CD4-positive, alpha-beta T cell treated with Interleukin-17A for 4 hours (primary cell): ENCODE results near the gene UQCRQ.
A peak's percentile ranks its signal among the peaks of the same experiment; 100 is the strongest.

Experiments
- DNase-seq: peaks from one replicate; pipeline ENCODE4 v3.0.0-alpha.2; 2020; ENCODE audit warnings: mixed read lengths

UQCRQ gene

DNA sequence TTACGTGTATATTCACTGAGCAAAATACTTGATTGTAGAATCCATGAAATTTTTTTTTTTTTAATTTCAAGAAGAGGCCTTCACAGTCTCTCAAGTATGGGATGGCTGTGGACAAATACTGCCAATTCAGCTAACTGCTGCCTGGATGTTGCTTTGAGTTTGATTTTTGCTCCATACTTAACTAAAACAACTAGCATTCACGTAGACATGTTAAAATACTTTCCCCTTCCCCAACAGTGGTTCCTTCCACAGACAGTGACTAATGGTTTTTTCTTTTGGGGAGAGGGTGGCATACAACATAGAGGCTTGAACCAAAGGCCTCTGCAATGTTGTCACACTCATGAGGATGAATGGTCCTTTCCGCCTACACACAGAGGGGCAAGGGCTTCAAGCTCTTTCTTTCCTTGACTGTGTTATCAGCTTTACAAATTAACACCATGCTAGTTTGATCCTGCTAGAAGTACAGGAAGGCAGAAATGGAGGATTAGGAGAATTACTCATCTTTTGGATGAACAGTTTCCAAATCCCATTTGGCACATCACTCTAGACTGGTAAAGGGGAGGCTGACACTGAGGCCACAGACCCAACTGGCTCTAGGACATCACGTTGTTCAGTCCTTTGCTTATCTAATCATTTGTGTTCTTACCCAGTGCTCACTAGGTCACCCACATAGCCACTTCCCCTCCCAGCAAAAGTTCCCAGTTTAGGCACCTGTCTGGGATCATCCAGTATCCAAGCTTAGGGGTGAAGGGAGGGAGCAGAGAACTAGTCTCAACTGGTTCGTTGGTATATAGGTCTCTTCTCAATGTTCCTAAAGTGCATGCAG, 5.2 kb downstream of the UQCRQ start:
- no peak for DNase-seq

DNA sequence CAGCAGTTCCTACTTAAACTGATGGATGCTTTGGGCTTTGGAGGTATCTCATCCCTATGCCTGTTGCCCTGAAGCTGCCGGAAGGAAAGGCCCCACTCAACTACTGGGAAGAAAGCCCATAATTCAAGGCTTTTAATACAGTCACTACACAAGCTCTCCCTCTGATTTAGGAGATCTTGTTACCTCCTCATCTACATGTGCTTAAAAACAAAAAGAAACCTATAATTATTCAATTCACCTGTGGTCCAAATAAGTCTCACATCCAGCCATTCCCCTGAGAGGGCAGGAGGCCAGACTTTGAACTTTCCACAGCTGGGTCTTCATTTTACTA, 6.3 kb downstream of the UQCRQ start:
- DNase-seq = no peak

DNA sequence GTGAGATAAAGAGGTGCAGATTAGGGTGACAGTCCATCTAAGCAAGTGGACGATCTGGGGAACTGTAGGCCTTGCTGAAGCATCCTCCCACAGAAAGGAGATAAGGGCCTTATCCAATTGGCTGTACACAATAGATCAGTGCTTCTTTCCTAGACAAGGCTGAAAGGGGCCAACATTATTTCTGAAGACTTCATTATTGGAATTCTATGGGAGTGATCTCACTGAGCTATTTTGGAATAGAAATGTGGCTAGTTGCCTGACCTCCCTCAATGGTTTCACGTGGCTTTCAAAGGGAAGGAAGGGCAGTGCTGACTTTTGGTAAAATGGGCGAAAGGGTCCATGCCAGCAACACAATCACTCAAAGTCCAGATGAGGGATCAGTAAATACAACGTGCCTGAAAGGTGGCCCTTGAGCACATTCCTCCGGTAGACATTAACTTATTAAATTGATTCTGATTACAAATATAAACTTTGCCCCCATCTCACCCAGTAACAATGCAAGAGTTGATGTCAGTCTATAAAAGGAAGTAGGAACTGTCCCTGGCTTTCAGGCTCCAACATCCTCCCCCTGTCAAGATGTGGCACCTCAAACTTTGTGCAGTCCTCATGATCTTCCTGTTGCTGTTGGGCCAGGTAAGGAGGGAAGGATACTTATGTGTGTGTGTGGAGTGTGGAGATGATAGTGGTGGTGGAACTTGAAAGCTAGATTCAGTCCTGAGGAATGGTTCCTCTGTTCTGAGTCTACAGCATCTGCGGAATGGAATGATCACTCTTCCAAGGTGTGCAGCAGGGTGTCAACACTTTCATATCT, 6.9 kb downstream of the UQCRQ start, which contains the start of gene LEAP2:
Gene LEAP2 (plus strand): TSS at position 550 of the 811 bp plus-strand sequence. CDS start 27 bp downstream, at position 577.
- DNase-seq = no peak

DNA sequence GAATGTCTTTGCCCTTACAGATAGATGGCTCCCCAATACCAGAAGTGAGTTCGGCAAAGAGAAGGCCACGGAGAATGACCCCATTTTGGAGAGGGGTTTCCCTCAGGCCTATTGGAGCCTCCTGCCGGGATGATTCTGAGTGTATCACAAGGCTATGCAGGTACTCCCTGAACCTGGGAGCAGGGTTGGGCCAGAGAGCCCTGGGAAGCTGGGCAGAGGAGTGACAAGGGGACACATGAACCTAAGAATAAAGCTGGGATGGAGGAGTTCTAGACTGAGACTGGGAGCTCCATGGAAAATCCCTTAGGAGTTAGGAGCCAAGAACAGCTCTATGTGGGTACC, 7.5 kb downstream of the UQCRQ start:
- DNase-seq = no peak

DNA sequence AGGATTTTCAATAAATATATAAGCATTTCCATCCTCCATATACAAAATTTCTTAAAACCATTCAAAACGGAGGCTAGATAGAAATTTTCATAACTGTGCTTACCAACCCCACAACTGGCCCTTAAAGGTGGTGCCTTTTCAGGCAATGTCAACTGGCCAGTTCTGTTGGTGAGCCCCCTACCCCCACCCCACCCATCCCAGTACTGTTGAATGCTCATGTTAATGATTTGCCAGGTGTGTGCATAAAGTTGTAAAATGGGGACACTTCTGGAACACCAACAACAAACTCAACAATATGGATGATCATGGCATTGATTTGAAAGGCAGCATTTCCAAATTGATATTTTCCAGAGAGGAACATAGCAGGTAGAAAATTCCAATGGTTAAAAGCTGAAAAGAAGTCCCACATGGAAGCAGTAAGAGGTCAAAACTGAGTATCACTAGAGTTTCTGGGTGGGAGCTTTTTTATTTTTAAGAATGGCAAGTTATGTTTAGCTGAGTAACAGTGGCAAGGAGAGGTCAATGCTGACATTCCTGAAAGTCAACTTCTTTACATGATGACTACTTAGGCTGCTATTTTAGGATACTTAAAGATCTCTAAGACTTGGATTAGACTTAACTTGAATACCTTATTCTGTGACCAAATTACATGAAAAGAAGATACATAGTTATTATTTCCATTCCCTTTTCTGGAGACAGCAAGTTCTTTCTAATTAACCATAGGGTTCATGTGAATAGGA, 9.7 kb downstream of the UQCRQ start:
- DNase-seq = no peak

DNA sequence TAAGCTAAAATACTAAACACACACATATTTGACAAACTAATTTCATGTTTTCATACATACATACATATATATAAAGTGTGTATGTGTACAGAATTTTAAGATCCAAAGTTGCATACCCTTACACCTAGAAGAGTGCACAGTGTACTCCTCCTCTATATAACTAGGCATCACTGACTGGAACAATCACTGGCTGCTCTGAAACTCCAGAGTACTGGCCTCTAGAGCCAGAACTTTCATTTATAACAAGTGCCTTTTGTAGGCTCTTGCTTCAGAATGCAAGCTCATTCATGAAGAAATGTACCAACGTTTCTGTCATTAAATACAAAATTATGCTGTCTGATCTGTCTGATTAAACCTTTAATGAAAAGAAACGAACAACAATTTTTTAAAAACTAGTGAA, 11.0 kb downstream of the UQCRQ start:
- no peak for DNase-seq

DNA sequence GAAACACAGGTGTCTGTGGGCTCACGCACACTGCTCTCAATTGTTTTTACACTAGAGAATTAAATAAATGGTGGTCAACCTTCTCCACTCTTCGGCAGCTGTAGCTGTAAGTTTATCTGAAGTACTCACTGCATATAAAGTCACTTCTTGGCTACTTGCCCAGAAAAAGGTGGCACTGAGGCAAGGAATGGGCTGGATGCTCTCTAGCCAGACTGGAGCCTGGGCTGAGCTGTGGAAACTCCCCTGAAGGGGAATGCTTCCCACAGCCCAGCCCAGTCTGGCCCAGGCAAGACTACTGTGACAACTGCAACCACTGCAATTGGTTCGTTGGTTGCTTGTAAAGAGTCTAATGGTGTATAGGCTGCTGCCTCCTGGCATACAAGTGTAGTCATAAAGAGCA, 11.5 kb downstream of the UQCRQ start:
- DNase-seq = no peak

DNA sequence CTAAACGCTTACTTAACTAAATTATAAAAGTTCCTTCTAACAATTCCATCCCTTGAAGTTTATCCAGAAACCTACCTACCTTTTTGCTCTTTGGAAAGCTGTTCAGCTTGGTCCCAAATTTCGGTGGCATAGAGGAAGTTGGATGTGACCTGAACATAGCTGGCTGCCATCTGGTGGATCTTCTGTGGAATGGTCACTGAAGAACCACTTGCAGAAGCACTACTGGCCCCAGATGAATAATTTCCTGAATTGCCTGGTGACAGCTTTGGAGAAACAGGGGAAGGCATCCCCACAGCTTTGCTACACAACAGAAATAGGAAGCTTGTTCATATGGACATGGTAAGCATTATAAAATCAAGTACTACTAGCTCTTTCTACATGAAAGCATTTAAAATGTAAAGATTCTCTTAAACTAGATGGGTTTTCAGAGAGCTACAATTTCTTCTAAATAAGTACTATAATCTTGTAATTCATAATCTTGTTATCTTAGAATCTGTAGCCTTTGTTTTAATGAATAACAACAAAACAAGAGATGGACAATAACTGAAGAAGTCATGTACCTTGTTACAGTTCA, 16.9 kb downstream of the UQCRQ start:
- peak; percentile 29 for DNase-seq

DNA sequence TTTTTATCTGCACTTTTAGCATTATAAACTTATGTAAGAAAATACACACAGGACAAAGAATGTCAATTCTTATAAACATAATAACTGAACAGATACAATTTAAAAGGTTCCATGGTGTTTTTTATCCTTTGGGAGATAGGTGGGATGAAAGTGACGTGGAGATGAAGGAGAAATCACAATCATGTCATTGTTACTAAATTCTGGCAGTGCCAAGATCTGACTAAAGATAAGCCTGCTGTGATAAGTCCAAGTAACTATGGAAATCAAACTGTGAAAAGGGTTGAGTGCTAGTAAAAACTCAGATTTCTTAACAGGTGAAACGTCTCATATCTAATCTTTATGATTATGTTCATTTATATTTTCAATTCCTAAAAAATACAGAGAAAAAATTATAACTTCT, 18.1 kb downstream of the UQCRQ start:
- no peak for DNase-seq

DNA sequence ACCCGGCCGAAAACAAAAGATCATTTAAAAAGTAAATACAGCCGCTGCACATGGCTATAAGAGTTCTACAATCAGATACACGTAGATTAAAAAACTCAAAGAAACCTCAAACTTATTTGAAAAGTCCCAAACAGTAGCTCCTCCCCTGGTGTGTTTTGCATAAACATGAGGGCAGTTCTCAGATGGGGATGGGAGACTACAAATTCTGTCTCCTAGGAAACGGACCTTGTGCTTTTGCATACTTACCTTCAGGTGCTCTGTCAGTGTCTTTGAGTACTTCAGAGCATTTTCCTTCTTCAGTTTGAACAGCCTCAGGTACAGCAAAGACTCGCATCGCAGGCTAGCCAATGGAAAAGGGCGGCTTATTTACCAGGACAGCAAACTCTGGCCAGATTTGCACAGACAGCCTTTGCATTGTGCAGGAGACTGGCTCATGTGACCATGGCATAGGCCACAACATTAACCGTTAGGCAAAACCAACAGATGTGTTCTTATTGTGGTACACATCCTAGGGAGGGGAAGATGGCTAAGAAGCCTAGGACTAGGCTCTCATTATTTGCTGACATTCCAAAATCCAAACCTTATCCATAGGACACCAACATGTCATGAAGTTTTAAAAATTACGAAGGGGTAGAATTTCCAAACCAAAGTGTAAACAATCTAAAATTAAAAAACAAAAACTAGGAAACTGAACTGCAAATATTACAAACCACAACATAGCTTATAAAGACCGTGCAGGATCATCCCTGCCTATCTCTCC, 19.8 kb downstream of the UQCRQ start:
- no peak for DNase-seq

DNA sequence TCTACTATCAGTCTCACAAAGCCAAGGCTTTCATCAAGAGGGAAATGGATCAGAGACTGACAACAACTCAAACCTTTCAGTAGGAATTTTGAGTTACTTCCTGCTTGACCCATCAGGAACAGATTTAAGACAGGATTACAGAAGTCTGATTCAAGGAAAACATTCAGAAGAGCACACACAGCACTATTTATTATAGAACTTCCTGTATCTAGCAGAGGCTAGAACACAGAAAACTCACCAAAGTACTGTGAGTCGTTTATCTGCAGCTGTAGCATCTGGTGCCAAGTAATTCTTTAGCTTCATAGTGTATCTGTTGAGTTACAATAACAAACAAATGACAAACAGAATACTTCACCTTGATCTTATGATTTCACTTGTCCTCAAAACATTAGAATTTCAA, 20.8 kb downstream of the UQCRQ start:
- DNase-seq = no peak

DNA sequence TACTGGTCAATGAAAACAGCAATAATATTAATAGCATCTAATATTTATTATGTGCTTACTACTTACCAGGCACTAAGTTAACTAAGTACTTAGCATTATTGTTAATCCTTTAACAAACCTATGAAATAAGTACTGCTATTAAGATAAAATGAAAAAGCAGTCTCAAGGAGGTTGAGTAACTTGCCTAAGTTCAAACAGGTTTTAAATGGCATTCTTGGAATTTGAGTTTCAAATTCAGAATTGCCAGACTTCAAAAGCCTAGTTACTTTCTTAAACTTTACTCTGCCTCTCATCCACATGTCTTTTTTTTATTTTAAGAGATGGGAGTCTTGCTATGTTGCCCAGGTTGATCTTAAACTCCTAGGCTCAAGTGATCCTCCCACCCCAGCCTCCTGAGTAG, 23.1 kb downstream of the UQCRQ start:
- no peak for DNase-seq

DNA sequence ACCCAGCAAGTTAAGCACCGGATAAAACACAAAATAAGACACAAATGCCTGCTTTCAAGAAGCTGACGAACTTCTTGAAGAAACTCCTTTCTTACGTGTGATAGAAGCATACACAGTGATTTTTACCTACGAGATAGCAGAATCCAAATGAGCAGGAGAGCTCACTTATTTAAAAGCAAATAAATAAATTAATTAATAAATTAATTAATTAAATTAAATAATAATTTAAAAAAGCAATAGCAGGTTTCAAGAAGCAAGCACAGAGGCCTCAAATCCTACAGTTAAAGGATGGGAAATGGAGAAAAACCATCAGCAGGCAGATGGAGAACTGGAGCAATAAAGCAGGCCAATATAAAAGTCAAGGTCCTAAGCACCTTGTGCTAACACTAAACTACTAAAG, 24.4 kb downstream of the UQCRQ start:
- no peak for DNase-seq

DNA sequence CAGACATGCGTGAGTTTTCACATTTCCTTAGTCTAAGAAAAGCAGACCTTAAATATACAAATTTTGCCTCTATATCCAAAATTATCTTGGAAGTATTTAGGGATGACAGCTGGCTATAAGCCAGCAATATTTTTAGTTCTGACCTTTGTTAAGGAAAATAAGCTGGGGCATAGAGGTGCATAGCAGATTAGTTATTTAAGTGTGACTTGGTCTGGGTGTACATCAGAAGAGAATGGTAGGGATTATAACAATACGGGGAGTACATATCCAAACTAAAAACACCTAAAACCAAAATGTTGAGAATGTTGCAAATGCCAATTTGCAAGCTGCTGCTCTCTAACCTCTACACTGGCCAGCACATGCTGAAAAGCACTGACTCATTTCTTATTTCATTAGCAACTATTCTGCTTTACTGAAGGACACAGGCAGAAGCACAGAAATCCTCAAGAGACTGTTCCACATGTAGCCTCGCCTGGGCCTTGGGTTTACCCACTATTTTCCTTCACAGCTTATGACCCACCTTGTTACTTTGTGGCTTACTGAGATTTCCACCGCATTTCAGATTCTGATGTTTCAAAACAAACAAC, 29.4 kb downstream of the UQCRQ start:
- DNase-seq = no peak

DNA sequence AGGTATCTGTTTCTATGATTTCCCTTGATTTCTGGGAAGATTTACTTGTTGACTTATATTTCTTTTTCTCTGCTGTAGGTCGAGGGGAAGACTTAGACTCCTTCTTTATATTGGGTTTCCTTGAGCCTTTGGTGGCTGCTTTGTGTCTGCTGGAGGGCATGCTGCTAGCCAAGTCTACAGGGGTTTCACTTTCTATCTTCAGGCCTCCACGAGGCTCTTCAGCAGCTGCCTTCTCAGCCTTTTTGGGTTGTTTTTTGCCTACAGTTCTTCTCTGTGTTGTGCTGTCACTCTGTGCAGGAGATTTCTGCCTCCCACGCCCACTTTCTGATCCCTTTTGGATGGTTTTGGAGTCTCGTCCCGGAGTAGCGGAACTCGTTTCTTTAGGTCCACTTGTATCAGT, 30.2 kb downstream of the UQCRQ start:
- no peak for DNase-seq

DNA sequence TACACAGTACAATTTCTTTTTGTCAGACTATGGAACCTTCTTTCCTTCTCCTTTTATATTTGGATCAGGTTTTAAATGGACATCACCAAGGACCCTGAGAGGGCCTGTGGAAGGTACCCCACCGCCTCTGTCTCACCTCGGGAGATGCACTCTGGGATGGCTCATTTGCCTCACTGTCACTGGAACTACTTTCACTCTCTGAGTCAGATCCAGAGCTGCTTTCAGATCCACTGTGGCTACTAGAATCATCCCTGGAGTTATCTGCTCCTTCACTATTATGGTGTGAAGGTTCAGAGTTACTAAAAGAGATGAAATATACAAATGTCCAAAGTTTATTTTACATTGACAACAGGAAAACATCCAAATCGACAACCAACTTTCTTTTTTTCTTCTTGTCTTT, 31.7 kb downstream of the UQCRQ start:
- DNase-seq = no peak

DNA sequence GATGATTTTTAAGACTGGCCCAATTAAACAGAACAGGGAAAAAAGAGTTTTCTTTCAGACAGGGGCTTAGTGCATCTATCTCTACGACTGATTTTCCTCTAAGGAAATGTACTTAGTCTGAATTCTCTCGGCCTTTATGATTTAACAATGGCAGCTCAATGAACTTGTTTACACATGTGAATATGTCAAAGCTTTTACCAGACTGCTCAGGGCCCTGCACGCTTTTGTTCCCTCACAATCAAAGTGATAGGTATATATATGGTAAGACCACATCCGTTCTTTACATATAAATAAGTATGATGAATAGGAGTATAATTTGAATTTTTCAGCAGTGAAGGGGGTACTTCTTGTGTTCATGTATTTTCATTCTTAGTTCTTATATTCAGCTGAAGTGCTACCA, 34.6 kb downstream of the UQCRQ start:
- DNase-seq = no peak

DNA sequence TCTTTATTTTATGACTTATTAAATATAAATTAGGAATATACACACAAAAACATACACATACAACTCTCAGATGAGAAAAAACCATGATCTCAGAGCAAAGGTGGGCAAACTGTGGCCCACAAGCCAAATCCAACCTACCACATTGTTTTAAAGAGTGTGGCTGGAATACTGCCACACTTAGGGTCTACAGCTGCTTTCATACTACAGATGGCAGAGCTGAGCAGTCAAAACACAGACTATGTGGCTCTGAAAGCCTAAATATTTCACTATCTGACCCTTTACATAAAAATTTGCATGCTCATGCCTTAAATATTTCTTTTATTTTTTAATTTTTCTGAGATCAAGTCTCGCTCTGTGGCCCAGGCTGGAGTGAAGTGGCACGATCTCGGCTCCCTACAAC, 35.3 kb downstream of the UQCRQ start:
- DNase-seq = no peak

DNA sequence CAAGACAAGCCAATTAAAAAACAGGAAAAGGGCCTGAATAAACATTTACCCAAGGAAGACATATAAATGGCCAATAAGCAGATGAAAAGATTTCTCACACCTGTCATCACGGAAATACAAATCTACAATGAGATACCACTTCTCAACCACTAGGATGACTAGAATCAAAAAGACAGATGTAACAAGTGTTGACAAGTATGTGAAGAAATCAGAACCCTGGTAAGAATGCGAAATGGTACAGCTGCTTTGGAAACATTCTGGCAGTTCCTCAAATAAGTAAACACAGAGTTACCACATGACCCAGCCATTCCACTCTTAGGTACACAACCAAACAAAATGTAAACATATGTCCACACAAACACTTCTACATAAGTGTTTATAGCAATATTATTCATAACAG, 39.5 kb downstream of the UQCRQ start:
- no peak for DNase-seq

DNA sequence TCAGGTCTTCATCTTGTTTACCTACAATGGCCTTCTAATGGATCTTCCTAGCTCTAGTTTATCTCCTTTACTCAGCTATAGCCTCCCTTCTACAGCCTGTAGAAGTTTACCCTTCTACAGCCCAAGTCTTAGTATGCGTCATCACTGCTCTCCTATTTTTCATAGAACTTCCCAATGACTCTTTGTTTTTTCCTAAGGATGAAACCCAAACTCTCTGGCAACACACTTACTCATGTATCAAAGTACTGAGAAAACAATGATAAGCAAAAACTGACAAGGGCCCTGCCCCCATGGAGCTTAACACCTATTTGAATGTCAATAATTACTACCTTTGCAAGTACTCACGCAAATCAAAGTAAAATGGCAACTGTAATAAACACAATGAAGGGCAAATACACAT, 40.7 kb downstream of the UQCRQ start:
- DNase-seq = no peak

DNA sequence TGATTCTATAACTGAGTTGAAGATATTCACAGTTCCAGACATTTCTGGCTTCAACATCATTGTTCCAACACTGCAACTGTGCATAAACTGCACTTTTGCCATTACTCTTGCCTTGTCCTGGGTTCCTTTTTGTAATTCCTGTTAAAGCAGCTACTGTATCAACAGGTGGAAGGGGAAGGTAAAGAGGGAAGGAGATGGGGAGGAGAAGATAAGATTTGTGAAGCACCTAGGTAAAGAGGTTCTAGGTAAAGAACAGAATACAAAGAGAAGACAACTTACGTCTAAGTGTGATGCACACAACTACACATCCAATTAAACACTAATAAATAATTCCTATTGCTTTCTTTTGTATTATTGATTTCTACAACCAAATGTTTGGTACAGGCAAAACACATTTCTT, 43.3 kb downstream of the UQCRQ start:
- DNase-seq = no peak

DNA sequence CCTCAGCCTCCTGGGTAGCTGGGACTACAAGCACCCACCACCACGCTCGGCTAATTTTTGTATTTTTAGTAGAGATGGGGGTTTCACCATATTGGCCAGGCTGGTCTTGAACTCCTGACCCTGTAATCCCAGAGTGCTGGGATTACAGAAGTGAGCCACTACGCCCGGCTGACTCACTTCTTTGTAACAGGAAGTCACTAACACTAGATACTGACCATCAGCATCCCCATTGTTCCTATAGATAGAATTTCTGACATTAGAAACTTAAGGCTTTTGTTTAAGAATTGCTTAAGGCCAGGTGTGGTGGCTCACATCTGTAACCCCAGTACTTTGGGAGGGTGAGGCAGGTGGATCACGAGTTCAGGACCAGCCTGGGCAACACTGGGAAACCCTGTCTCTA, 49.2 kb downstream of the UQCRQ start:
- no peak for DNase-seq
